Lung (tissue), 12 donors: ENCODE results near the gene TSPYL4. TPM values are rescaled to one million over a fixed set of nuclear protein-coding genes. Genes with fewer than 3 reads are reported as not detected.
A peak's percentile ranks its signal among the peaks of the same experiment; 100 is the strongest.

ENCODE experiments used
- ATAC-seq: fragments of 200-7000 bp; cut with Tn5 transposase; one replicate; pipeline ENCODE4 v1.9.1; 2020; ENCODE audit warnings: moderate number of reproducible peaks; ENCODE audit not compliant: insufficient read depth, low FRiP score
- DNase-seq, 3 donors: peaks; one replicate each; pipeline ENCODE4 v3.0.0-alpha.2; 2013 to 2017
- H3K27ac ChIP-seq, 2 donors: one replicate each; pipeline ENCODE4 v1.5.1; 2013; ENCODE audit warnings: mild to moderate bottlenecking in 2 of 2, moderate library complexity in 2 of 2, control low read depth in 1 of 2, inconsistent platforms in 1 of 2, low read depth in 1 of 2, low read length in 1 of 2
- H3K27me3 ChIP-seq, 3 donors: one replicate each; pipeline ENCODE4 v1.5.1; 2013; ENCODE audit warnings: low read length in 2 of 3; ENCODE audit not compliant: control insufficient read depth in 3 of 3, insufficient read depth in 3 of 3
- H3K36me3 ChIP-seq, 4 donors: one replicate each; pipeline ENCODE4 v1.5.1; 2013; ENCODE audit warnings: low read length in 4 of 4, mild to moderate bottlenecking in 1 of 4, moderate library complexity in 1 of 4; ENCODE audit not compliant: control insufficient read depth in 4 of 4, insufficient read depth in 4 of 4
- H3K4me1 ChIP-seq, 5 donors: one replicate each; pipeline ENCODE4 v1.5.1; 2013; ENCODE audit warnings: low read length in 5 of 5, mild to moderate bottlenecking in 2 of 5, moderate library complexity in 1 of 5; ENCODE audit not compliant: control insufficient read depth in 5 of 5, insufficient read depth in 5 of 5
- H3K4me3 ChIP-seq: one replicate; pipeline ENCODE4 v1.5.1; 2013; ENCODE audit warnings: mild to moderate bottlenecking, control low read depth, moderate library complexity
- H3K9ac ChIP-seq, 2 donors: one replicate each; pipeline ENCODE4 v1.5.1; 2013; ENCODE audit warnings: low read length in 2 of 2, control low read depth in 1 of 2; ENCODE audit not compliant: insufficient read depth in 1 of 2
- H3K9me3 ChIP-seq, 4 donors: one replicate each; pipeline ENCODE4 v1.5.1; 2013; ENCODE audit warnings: low read length in 3 of 4, mild to moderate bottlenecking in 1 of 4, moderate library complexity in 1 of 4; ENCODE audit not compliant: control insufficient read depth in 4 of 4, insufficient read depth in 3 of 4
- CTCF ChIP-seq: IDR thresholded peaks from 2 replicates; pipeline ENCODE4 v1.5.1; 2012; ENCODE audit warnings: mild to moderate bottlenecking; ENCODE audit errors: control extremely low read depth, extremely low read depth
- WGBS, 2 donors: extraction: QIAGEN DNeasy Blood & Tissue Kit; methylation state at CpG; one replicate each; pipeline ENCODE4 v1.1.7; 2013; 5-methylcytosine and 5-hydroxymethylcytosine counted together
- polyA plus RNA-seq, 2 donors: library from polyadenylated mRNA; stranded (reverse); fragments of 200-250 nt; gene quantifications; one replicate each; pipeline ENCODE4 v1.2.1, GENCODE V29; 2013
- total RNA-seq, 2 donors: library from RNA; depleted of rRNA in 1 of 2; stranded (reverse); fragments of >200 nt in 1 of 2; gene quantifications; one replicate each; pipeline ENCODE4 v1.2.1, GENCODE V29; 2014 to 2021
- donor health status: control.
- donor health status: control.
- donor health status: Bipolar disorder and iron deficiency.
- donor health status: healthy.
- donor health status: DM: yes; HTN: yes; CAD: no.

Gene TSPYL4
- total and polyA plus RNA-seq, 4 donors: 7.3 to 30.0 (median 11.9) TPM

GRCh38 chr6:116253188-116253504 lies 729 bp downstream of the TSPYL4 start:
- TF ChIP-seq CTCF: no peak
- peaks cover 0 to 11% (median 2%) of the 10 kb centered on the region in 4 donors for H3K36me3 ChIP-seq
- DNase-seq (no peak), ATAC-seq (no peak)
- H3K4me3 ChIP-seq: peak overlapping the region; percentile 96
- peaks cover 16 to 45% (median 28%) of the 10 kb centered on the region in 5 donors for H3K4me1 ChIP-seq
- no peaks in the 10 kb centered on the region for H3K27me3 ChIP-seq
- H3K27ac ChIP-seq: peak overlapping the region; percentile 95 to 97
- no peaks in the 10 kb centered on the region for H3K9me3 ChIP-seq
- peak overlapping the region; percentile 98 to 99 for H3K9ac ChIP-seq
- WGBS, 2 donors: 38 to 43% methylated on average over 11 of the region's 11 CpGs

- Histone ChIP-seq H3K27ac (peak overlapping the region in 1 of 2 donors; percentile 66), H3K4me1 (peaks cover 16 to 45% (median 28%) of the 10 kb centered on the region in 5 donors)
Observed at GRCh38 chr6:116251568-116252384, 2.1 kb downstream of the TSPYL4 start.

DNA sequence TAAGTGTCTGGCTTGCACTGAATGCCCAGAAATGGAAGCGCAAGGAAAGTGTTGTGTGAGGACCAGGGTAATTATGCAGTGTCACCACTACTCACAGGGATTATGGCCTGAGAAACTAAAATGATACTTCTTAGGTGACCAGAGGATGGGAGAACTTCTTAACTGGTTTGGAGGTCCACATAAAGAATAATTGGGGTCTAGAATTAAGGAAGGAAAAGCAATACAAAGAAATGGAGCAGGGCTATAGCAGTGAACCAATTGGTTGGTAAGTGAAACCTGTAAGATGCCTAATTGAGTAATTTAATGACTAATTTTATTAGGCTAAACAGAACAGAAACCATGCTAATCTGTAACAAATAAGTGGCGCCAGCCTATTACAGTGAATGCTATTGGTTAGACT lies 5.3 kb downstream of the TSPYL4 start:
- TF ChIP-seq CTCF: no peak
- WGBS, 2 donors: 96 to 98% methylated on average over 2 of the region's 2 CpGs

More at GRCh38 chr6:116251568-116252384, 2.1 kb downstream of the TSPYL4 start:
- H3K9me3 ChIP-seq: no peaks in the 10 kb centered on the region
- no peaks in the 10 kb centered on the region for H3K27me3 ChIP-seq
- ATAC-seq (no peak), DNase-seq (peak; percentile 27 to 47 (median 44))
- 73 to 75% methylated on average over 6 of the region's 6 CpGs for WGBS, 2 donors
- peak overlapping the region in 1 of 2 donors; percentile 51 for H3K9ac ChIP-seq
- no peak overlapping the region for H3K4me3 ChIP-seq
- no peak for TF ChIP-seq CTCF
- peaks cover 0 to 11% (median 2%) of the 10 kb centered on the region in 4 donors for H3K36me3 ChIP-seq

More for the DNA sequence above, 5.3 kb downstream of the TSPYL4 start:
- no peak overlapping the region for H3K9ac ChIP-seq
- H3K4me1 ChIP-seq: peaks cover 16 to 31% (median 24%) of the 10 kb centered on the region in 5 donors
- no peak for ATAC-seq
- H3K27me3 ChIP-seq: no peaks in the 10 kb centered on the region
- no peaks in the 10 kb centered on the region for H3K9me3 ChIP-seq
- DNase-seq: no peak
- peak overlapping the region in 1 of 2 donors; percentile 21 for H3K27ac ChIP-seq
- peaks cover 0 to 9% (median 5%) of the 10 kb centered on the region in 4 donors for H3K36me3 ChIP-seq
- H3K4me3 ChIP-seq: no peak overlapping the region
